HG03565 (cell line): ENCODE data around the gene ZNF462.

Experiments
- ATAC-seq: cut with Tn5 transposase; IDR thresholded peaks from one replicate; pipeline ENCODE4 v1.9.1; 2021; ENCODE audit warnings: mild to moderate bottlenecking, moderate library complexity; ENCODE audit not compliant: unreplicated experiment

ZNF462 gene

DNA sequence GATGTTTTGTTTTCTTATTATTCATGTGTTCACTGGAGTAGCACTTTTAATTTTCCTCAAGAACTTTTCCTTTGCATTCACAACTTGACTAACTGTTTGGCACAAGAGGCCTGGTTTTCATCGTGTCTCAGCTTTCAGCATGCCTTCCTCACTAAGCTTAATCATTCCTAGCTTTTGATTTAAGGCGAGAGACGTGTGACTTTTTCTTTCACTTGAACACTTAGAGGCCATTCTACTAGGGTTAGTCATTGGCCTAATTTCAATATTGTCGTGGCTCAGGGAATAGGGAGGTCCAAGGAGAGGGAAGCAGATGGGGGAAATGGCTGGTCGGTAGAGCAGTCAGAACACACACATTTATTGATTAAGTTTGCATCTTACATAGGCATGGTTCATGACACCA lies 94.0 kb downstream of the ZNF462 start:
- ATAC-seq, result no peak

DNA sequence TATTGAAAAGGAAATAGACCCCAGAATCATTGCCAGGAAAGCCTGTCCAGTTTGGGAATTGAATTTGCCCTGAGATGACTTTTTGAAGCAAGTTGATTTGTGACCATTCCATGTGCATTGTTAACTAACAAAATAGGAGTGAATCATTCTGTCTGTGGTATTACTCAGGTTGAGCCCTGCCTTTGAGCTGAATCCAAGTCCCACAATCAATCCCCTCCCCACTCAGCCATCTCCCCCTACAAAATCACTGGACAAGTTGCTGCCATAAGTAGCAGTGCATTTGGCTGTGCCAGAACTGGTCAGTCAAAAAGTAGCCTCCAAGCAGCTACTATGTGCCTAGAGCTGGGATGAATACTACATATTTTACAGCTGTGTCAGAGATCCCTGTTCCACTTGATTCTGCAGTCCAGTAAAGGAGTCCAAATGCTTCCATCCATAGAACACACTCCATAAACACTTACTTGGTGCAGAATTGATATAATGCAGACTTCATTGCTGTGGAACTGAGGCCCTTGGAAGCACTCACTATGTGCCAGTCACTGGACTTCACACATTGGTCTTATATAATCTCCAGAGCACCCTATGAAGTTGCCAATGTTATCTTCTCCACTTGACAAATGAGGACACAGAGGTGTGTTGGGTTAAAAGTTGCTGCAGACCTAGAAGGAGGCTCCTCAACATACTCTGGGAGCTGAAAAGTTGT lies 96.1 kb downstream of the ZNF462 start:
- ATAC-seq, result no peak

DNA sequence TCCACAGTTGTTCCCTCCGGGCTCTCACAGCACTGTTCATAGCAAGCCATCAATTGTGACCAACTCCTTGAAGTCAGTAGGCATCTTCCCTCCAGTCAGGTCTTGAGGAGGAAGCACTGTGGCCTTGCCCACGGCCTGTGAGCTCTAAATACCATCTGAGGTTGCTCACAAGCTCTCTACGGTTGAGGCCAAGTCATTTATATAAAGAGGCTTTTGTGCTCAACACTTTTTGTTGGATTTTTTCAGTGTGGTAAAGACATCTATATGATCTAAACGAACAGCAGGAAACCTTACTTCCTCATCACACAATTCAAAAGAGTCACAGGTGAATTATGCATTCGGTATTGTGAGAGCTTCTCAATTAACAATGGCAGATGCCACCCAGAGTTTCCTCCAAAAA lies 97.3 kb downstream of the ZNF462 start:
- no peak for ATAC-seq

DNA sequence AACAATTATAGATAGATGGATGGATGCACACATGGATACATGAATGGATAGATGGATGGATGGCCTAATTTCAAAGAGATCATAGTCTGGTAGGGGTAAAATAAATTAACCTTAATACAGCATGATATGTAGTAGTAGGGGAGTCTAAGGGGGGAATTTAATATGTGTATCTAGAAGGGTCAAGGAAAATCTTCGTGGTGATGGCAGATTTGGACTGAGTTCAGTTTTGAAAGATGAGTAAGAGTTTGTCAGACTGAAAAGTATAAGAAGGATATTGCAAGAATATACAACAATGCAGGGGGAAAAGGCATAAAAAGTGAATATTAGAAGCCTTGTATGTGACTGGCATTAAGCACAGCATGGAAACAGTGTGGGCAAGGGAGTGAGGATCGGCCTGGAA lies 98.7 kb downstream of the ZNF462 start:
- no peak for ATAC-seq

DNA sequence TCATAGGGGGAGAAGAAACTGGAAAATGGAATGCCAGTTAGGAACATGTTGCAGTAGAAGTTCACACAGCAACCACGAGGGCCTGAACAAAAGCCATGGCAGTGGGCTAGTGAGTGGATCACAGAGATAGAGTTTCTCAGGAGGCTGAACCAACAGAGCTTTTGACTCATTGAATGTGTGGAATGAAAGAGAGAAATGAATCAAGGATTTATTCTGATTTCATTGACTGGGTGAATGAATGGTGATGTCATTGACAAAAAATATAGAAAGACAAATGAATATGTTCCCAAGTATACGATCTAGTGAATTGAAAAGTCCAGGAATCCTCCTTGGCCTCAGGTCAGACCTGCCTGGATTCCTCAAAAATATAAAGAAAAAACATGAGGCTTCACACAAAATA lies 99.2 kb downstream of the ZNF462 start:
- ATAC-seq, result no peak

DNA sequence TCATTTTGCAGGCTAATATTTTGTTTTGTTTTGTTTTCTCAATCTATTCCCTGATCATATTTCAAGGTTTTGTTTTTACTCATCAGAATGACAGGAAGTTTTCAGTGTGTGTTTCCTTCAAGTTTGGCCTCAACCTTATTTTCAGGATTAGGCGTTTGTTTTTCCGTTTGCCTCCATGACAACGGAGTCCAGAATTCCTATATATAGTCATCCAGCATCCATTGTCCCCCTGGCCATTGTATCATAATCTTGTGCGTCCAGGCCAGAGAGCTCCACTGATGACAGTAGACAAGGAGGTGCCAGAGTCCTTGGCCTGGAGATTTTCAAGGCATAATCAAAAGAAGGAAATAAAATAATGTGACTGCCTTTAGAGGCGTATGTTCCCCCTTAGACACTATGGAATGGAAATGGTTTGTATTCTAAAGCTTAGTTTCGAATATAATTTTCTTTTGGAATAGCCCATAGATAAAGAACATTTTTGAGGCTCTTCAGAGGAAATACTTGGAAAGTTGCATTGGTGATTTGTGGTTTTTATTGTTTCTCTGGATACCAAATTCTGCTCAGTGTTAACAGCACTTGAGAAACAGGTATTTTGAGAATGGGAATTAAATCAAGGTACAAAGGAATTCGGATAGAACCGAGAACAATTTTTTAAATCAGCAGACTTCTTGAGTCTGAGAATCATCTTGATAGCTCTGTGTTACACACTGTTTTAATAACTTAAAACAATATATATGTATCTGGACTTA lies 99.8 kb downstream of the ZNF462 start:
- ATAC-seq, result no peak

DNA sequence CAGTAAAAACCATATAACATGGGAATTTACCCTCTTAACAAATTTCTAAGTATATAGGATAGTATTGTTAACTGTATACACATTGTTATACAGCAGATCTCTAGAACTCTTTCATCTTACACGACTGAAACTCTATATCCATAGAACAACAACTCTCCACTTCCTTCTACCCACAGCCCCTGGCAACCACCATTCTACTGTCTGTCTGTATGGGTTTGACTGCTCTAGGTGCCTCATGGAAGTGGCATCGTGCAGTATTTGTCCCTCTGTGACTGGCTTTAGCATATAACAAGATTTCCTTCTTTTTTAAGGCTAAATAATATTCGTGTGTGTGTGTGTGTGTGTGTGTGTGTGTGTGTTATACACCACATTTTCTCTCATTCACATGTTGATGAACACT lies 100.7 kb downstream of the ZNF462 start:
- no peak for ATAC-seq

DNA sequence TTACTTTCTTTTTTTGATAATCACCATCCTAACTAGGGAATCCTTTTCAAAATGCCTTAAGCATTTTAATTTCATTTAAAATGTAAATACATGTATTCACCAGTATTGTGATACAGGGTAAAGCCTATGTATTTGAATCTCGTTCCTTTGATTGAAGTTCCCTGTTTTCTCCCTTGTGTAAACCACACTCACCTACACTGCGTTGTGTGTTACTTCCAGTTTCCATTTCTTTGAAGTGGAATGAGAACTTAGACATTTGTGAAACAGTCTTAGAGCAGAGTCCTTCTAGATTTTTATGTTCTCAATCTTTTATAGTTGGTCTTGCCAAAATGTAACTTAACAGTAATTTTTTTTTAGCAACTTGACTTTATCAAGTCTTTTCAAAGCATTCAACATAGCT lies 101.4 kb downstream of the ZNF462 start:
- no peak for ATAC-seq

DNA sequence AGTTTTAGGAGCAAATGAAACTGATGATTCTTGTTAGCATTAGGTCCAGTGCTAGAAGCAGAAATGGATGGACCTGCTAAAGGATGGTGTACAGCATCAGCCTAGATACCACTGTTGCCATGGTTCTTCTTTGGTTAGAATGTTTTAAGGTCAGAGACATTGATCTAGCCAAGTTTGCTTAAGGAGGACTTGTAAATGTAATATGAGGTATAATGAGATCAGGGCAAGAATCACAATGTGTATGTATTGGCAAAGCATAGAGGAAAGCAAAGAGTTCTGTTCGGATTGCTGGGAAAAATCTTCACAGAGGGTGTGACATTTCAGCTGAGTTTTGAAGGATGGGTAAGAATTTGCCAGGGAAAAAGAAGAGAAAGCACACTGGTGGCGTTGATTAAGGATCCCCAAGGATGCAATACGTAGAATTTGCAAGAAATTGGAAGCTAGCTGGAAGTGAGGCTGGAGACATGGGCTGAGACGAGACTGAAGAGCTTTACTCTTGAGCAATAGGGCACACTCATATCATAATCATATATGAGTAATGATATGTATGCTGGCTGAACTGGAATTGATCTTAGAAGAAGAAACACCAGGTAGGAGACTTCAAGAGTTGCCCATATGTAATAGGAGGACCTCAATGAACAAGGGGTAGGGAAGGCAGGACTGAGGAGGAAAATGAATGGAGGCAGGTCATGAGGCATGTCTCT lies 102.0 kb downstream of the ZNF462 start:
- ATAC-seq, result no peak

DNA sequence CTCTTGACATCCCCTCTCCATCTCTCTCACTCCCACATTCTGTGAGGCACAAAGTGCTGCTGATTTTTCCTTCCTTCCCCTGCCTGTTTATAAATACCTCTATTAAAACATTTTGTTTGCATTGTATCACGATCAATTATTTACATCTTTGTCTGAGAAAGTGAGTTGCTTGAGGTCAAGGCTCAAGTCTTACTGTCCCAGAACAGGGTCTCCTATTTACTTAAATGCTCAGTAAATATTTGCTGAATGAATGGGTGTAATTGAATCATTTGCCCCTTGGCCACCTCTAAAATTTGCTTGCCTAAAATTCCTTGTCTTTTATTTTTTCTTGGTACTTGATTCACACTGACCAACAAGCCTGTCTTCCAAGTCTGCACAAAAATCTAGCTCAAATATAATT lies 103.5 kb downstream of the ZNF462 start:
- ATAC-seq, result no peak

DNA sequence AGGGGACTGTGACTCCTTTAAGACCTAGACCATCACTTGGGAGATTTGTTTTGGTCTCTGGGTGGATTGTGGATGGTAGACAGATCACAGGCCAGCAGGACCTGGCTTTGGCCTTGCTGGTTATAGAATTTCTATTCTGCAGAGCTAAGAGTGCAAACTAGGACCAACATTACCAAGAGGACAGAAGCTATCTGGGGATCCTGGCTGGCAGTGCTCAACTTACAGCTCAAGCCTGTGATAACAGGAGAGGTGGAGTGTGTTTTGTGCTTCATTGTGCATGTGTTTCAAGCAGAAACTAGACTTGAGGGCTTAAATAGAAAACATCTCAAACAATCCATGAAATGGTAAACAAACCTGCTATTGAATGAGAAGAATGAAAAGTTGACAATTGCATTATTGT lies 106.7 kb downstream of the ZNF462 start:
- ATAC-seq, result no peak

DNA sequence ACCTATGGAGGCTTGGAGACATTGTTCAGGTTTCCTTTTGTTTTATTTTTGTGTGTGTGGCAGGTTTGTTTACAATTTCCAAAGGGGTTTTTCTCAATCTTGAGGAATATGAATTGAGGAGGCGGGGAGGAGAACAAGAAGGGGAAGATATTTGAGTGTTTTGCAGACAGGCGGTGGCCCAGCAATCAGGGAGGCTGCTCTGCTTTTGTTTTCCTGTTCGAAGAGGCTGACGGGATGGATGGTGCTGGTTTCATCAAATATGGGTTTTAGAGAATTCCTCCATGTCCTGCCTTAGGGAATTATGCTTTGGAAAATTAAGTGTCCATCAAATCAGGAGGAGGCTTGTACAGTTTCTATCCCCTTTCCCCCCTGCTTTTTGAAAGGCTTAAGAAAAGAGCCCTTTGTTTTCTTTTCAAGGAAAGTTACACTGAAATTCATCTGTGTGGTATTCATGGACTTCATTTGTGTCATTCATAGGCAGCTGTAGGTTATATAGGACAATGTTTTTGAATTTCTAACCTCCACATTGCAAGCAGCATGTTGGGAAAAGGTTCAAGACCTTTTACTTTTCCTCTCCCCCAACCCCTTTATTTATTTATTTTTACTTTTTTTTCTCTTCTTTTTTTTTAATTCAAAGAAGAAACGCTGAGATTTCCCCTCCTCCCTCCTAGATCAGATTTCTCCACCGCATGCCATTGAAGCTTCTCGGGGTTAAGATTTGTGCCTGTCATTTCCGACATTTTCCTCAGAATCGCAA lies 107.4 kb downstream of the ZNF462 start:
- no peak for ATAC-seq

DNA sequence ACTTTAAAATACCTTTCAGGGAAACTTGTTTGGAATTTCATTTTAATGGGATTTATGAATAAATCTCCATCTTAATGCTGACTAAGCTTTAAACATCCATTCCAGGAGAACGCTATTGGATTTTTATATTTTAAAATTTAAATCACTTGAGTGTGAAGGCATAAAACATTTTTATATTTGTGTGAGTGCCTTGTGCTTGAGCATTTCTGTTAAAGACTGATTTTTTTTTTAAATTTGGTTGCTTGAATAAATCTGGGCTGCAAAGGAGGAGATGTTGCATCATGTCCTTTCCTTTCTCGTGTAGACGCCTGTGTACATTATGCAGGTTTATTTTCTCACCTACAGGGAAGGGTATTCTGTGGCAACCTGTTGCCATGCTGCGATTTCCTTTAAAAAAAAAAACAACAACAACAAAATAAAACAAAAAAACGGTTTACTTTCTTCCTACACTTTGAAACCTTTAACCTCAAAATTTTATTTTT lies 108.1 kb downstream of the ZNF462 start:
- no peak for ATAC-seq

DNA sequence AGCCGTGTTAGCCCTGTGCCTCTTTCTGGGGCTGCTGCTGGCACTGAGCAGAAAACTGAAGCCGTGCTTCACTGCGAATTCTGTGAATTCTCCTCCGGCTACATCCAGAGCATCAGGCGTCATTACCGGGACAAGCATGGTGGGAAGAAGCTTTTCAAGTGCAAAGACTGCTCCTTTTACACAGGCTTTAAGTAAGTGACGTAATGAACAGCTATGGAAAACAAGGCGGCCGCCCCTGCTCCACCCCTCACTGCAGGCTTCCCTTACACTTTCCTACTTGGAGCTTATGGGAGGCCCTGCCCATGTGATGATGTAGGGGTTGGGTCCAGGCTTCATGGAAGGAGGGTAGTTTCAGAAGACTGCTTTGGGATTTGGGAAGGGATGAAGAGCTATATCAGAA lies 109.1 kb downstream of the ZNF462 start:
- ATAC-seq, result no peak

DNA sequence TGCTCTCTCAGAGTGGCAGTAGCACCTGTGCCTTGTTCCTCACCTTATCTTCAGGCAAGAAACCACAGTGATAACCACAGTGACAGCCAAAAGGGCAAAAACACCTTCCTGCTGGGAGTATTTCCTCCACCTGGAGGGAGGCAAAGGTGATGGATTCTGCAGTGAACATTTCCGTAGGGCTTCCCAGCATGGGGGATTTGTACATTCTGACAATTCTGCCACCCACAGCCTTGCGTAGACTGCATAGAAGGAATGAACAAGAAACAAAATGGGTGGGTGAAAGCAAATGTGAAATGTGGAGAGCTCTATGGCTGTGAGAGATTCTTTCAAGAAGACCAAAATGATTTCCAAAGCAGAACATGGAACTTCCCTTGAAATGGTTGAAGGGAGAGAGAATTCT lies 111.4 kb downstream of the ZNF462 start:
- ATAC-seq, result no peak

DNA sequence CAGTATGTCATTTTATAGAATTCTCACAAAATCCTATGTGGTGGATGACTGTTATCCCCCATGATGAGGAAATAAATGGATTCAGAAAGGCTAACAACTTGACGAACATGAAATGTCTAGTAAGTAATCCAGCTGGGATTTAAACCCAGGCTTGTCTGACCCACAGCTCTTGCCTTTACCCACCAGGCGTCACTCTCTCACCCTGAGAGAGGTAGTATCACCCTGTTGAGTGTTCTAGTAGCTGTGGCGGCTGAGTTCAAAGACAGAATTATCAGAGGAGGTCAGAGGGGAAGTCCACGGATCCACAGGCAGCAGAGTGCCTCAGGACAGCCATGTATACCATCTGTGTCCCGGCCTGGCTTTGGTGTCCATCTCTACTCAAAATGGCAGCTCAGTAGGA lies 113.8 kb downstream of the ZNF462 start:
- no peak for ATAC-seq

DNA sequence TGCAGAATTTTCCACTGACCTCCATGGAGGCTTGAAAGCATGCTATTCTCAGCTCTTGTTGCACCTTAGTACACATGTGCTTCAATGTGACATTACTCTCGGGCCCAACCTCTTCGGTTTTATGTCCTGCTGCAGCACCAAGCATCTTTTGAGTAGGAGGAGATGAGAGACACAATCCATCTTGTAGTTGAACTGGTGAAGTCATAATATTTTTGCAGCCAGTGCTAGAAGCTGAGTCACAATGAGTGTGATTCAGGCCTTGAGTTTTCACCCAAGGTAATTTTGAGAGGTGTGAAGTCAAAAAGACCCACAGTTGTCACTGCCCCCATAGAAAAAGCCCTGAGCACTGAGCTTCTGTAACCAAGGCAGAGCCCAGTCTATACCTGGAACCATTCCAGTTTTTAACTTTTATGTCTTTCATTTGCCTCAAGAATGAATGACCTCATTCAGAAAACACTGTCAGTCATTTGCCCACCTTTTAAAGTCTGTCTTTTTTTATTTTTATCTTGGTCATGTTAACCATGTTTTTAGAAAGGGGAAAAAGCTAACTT lies 117.7 kb downstream of the ZNF462 start:
- ATAC-seq, result no peak

DNA sequence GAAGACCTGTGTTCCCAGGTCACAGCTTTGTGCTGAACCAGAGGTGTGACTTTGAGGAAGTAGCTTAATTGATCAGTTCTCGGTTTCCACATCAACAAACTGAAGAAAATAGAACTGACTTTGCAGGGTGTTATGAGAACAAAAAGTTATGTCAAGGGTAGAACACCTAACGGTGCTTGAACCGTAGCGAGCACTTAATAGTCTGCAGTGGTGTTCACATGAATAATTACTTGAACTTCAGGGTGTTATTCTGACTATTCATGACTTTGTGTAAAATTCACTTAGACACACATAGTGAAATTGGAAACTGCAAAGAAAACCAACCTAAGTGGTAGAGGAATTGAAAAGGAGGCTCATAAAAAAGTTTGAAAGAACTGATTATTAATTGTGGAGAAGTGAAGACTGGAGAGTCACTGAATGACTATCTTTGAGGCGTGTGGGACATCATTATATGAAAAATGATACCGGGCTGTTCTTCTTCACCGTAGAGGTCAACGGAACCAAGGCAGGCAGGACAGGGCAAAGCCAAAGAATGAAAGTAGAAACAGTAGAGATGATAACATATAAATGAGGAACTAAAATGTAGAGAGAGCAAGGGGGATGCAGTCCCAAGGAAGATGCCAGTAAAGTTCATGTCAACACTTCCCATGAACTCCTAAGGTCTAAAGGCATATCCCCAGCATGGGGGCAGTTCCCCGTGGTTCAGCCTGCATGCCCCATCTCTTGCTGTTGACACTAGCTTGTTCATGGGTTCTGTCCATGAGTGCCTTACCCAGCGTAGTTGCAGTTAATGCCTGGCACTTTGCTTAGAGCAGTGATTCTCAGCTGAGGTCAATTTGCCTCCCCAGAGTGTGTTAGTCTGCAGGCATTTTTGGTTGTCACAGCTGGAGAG lies 118.7 kb downstream of the ZNF462 start:
- peak; percentile 65 for ATAC-seq

DNA sequence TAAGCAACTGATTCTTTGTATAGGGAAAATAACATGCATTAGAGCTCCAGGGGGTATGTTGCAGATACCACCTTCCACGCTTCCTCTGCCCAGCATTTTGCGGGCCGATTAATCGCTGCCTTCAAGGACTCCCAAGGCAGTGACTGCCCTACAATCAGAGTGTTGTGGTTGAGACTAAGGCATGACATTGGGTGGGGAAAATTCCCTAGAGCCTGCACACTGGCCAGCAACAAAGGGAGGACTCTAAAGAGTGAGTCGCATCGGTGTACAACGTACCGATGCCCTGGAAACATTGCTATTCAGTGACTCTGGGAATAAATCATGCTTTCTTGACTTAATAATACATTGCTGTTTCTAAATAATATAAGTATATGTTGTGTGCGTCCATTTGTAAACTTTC lies 119.7 kb downstream of the ZNF462 start:
- ATAC-seq, result no peak

DNA sequence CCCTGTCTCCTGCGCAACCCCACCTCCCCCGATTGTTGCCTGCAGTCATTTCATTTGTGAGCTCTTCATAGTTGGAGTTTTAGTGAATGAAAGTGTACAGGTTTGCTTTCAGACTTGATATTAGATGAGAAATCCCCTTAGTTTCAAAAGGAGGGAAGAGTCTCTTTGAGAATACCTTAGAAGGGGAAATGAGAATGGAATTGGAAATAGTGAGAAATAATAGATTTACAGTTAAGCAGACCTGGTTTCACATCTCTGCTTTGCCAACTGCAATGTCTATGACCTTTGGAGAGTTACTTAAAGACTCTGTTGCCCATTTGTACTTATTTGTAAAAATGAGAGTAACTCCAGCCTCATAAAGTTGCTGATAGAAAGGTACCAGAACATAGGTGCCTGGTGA lies 120.4 kb downstream of the ZNF462 start:
- ATAC-seq, result no peak
